ENCODE results near the gene SH3GL1.

DNA sequence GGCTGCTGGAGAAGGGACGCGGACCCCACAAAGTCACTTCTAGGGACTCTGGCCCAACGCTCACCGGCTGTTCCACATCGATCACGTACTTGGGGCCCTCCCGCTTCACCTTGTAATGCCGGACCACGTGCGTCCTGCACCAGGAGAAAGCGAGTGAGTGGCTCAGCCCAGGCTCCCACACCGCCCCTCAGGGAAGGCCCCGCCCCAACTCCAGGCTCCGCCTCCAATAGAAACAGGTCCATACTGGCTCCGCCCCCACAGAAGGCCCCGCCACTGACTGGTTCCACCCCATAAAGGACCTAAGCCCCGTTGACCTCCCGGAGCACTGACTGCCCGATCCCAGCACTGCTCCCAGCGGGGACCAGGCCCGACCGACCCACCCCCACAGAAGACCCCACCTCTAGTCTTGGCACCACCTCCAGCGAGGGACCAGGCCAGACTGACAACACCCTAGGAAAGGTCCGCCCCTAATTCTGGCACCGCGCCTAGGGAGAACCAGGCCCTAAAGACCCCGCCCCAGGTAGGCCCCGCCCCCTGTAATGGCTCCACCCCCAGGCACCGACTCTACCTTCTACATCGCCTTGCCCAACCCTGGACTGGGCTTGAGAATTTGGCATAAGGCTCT, 73.0 kb downstream of the SH3GL1 start:
- TF ChIP-seq, protein P1, sequence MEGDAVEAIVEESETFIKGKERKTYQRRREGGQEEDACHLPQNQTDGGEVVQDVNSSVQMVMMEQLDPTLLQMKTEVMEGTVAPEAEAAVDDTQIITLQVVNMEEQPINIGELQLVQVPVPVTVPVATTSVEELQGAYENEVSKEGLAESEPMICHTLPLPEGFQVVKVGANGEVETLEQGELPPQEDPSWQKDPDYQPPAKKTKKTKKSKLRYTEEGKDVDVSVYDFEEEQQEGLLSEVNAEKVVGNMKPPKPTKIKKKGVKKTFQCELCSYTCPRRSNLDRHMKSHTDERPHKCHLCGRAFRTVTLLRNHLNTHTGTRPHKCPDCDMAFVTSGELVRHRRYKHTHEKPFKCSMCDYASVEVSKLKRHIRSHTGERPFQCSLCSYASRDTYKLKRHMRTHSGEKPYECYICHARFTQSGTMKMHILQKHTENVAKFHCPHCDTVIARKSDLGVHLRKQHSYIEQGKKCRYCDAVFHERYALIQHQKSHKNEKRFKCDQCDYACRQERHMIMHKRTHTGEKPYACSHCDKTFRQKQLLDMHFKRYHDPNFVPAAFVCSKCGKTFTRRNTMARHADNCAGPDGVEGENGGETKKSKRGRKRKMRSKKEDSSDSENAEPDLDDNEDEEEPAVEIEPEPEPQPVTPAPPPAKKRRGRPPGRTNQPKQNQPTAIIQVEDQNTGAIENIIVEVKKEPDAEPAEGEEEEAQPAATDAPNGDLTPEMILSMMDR (conservative IDR thresholded peaks at IDR 0.05; ENCODE audit: low read depth in 2 of 2) = no peak
- TF ChIP-seq EZH2 (IDR thresholded peaks at IDR 0.05; ENCODE audit: low read depth, unreplicated experiment) = no peak
- peak; percentile 76 for TF ChIP-seq POLR2AphosphoS5 (IDR thresholded peaks at IDR 0.05; ENCODE audit: low read depth)
- TF ChIP-seq, protein P2, sequence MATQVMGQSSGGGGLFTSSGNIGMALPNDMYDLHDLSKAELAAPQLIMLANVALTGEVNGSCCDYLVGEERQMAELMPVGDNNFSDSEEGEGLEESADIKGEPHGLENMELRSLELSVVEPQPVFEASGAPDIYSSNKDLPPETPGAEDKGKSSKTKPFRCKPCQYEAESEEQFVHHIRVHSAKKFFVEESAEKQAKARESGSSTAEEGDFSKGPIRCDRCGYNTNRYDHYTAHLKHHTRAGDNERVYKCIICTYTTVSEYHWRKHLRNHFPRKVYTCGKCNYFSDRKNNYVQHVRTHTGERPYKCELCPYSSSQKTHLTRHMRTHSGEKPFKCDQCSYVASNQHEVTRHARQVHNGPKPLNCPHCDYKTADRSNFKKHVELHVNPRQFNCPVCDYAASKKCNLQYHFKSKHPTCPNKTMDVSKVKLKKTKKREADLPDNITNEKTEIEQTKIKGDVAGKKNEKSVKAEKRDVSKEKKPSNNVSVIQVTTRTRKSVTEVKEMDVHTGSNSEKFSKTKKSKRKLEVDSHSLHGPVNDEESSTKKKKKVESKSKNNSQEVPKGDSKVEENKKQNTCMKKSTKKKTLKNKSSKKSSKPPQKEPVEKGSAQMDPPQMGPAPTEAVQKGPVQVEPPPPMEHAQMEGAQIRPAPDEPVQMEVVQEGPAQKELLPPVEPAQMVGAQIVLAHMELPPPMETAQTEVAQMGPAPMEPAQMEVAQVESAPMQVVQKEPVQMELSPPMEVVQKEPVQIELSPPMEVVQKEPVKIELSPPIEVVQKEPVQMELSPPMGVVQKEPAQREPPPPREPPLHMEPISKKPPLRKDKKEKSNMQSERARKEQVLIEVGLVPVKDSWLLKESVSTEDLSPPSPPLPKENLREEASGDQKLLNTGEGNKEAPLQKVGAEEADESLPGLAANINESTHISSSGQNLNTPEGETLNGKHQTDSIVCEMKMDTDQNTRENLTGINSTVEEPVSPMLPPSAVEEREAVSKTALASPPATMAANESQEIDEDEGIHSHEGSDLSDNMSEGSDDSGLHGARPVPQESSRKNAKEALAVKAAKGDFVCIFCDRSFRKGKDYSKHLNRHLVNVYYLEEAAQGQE (IDR thresholded peaks at IDR 0.05; ENCODE audit: unreplicated experiment) = no peak
- TF ChIP-seq NANOG (IDR thresholded peaks at IDR 0.05; ENCODE audit: borderline replicate concordance) = no peak
- no peak for TF ChIP-seq JUNB (IDR thresholded peaks at IDR 0.05; ENCODE audit: unreplicated experiment)
- TF ChIP-seq CREB1 (CRISPR knock-in tag; IDR thresholded peaks at IDR 0.05; ENCODE audit: low read depth) = no peak
- TF ChIP-seq EZH2phosphoT487 (IDR thresholded peaks at IDR 0.05; ENCODE audit: unreplicated experiment) = no peak
- TF ChIP-seq ZNF331 (CRISPR knock-in tag; IDR thresholded peaks at IDR 0.05; ENCODE audit: low read depth) = no peak
- TF ChIP-seq STAT1 (IDR thresholded peaks at IDR 0.05; ENCODE audit: unreplicated experiment) = no peak
- TF ChIP-seq ZNF114 (CRISPR knock-in tag; IDR thresholded peaks at IDR 0.05) = no peak
- TF ChIP-seq, protein P3, sequence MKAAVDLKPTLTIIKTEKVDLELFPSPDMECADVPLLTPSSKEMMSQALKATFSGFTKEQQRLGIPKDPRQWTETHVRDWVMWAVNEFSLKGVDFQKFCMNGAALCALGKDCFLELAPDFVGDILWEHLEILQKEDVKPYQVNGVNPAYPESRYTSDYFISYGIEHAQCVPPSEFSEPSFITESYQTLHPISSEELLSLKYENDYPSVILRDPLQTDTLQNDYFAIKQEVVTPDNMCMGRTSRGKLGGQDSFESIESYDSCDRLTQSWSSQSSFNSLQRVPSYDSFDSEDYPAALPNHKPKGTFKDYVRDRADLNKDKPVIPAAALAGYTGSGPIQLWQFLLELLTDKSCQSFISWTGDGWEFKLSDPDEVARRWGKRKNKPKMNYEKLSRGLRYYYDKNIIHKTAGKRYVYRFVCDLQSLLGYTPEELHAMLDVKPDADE (IDR thresholded peaks at IDR 0.05) = no peak
- TF ChIP-seq, protein P4, sequence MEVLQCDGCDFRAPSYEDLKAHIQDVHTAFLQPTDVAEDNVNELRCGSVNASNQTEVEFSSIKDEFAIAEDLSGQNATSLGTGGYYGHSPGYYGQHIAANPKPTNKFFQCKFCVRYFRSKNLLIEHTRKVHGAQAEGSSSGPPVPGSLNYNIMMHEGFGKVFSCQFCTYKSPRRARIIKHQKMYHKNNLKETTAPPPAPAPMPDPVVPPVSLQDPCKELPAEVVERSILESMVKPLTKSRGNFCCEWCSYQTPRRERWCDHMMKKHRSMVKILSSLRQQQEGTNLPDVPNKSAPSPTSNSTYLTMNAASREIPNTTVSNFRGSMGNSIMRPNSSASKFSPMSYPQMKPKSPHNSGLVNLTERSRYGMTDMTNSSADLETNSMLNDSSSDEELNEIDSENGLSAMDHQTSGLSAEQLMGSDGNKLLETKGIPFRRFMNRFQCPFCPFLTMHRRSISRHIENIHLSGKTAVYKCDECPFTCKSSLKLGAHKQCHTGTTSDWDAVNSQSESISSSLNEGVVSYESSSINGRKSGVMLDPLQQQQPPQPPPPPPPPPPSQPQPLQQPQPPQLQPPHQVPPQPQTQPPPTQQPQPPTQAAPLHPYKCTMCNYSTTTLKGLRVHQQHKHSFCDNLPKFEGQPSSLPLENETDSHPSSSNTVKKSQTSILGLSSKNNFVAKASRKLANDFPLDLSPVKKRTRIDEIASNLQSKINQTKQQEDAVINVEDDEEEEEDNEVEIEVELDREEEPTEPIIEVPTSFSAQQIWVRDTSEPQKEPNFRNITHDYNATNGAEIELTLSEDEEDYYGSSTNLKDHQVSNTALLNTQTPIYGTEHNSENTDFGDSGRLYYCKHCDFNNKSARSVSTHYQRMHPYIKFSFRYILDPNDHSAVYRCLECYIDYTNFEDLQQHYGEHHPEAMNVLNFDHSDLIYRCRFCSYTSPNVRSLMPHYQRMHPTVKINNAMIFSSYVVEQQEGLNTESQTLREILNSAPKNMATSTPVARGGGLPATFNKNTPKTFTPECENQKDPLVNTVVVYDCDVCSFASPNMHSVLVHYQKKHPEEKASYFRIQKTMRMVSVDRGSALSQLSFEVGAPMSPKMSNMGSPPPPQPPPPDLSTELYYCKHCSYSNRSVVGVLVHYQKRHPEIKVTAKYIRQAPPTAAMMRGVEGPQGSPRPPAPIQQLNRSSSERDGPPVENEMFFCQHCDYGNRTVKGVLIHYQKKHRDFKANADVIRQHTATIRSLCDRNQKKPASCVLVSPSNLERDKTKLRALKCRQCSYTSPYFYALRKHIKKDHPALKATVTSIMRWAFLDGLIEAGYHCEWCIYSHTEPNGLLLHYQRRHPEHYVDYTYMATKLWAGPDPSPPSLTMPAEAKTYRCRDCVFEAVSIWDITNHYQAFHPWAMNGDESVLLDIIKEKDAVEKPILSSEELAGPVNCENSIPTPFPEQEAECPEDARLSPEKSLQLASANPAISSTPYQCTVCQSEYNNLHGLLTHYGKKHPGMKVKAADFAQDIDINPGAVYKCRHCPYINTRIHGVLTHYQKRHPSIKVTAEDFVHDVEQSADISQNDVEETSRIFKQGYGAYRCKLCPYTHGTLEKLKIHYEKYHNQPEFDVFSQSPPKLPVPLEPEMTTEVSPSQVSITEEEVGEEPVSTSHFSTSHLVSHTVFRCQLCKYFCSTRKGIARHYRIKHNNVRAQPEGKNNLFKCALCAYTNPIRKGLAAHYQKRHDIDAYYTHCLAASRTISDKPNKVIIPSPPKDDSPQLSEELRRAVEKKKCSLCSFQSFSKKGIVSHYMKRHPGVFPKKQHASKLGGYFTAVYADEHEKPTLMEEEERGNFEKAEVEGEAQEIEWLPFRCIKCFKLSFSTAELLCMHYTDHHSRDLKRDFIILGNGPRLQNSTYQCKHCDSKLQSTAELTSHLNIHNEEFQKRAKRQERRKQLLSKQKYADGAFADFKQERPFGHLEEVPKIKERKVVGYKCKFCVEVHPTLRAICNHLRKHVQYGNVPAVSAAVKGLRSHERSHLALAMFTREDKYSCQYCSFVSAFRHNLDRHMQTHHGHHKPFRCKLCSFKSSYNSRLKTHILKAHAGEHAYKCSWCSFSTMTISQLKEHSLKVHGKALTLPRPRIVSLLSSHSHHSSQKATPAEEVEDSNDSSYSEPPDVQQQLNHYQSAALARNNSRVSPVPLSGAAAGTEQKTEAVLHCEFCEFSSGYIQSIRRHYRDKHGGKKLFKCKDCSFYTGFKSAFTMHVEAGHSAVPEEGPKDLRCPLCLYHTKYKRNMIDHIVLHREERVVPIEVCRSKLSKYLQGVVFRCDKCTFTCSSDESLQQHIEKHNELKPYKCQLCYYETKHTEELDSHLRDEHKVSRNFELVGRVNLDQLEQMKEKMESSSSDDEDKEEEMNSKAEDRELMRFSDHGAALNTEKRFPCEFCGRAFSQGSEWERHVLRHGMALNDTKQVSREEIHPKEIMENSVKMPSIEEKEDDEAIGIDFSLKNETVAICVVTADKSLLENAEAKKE (CRISPR knock-in tag; IDR thresholded peaks at IDR 0.05) = no peak
